GM10847 (cell line): ENCODE results near the gene PITRM1.

Source experiments
- POLR2A ChIP-seq: IDR thresholded peaks from 2 replicates; pipeline ENCODE4 v1.6.1; 2011; ENCODE audit not compliant: insufficient read length; ENCODE audit errors: extremely low read depth

The PITRM1 gene

GRCh38 chr10:3136763-3137611 is 35.6 kb downstream of the PITRM1 start:
- no peak for TF ChIP-seq POLR2A

- no peak for TF ChIP-seq POLR2A
These were observed 36.2 kb downstream of the PITRM1 start for GRCh38 chr10:3136336-3136735.

DNA sequence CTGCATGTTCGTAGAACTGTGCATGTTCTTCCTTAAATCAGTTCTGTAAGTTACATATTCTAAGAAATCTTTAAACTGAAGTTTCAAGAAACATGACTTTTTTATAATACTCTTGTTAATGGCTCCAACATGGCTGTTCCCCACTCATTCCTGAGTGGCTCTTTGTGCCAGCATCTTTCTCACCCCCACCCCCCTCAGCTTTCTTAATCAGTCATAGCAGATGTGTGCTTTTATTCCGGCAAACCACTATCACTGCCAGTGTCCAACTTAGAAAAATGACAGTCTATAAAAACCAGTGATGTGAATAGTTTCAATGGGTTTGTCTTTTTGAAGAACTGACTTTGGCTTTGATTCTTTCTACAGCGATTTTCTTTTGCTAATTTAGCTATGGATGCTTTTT is 37.6 kb downstream of the PITRM1 start:
- TF ChIP-seq POLR2A, result no peak

GRCh38 chr10:3133948-3134347 is 38.6 kb downstream of the PITRM1 start:
- no peak for TF ChIP-seq POLR2A

GRCh38 chr10:3132036-3133025 is 40.3 kb downstream of the PITRM1 start:
- no peak for TF ChIP-seq POLR2A

DNA sequence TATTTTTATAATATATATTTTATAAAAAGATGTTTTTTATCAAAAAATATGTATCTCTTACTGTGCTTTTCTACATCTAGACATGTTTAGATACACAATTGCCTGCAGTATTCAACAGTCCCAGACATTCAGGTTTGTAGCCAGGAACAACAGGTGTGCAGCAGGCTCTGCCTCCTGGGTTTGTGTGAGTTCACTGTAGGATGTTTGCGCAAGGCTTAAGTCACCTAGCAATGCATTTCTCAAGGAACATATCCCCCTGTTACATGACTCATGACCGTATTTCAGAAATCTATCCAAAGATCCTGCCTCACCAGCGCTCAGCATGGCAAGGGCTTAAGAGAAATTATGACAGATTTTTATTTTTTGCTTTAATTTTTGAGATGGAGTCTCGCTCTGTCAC is 41.5 kb downstream of the PITRM1 start:
- no peak for TF ChIP-seq POLR2A

- TF ChIP-seq POLR2A, result no peak
These were observed 42.8 kb downstream of the PITRM1 start for GRCh38 chr10:3129581-3130340.

DNA sequence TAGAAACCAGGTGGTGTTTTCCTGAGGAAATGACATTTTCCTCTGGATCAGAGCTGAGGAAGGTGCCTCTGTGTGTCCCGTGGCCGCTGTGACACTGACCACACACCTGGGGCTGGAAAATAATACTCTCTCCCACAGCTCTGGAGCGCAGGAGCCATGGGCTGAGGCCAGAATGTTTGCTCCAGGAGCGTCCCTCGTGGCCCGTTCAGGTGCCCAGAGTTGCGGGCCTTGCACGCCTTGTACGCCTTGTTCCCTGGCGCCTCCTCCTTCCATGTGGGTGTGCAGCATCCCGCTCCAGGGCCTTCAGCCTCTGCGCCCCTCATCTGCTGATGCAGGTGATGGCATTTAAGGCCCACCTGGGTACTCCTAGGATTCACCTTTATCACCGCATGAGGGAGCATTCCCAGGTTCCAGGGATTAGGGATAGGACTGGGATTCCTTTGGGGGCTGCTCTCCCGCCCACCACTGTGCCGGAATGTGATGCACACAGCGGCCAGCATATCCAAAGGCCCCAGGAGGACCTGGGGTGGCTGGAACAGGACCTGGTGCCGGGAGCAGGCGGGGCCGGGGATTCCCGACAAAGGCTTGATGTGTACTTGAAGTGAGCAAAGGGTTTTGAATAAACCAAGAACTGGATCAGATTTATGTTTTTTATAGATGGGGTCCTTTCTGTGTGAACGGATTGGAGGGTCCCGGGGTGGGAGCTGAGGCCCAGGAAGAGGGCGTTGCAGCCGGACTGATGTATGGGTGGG is 44.0 kb downstream of the PITRM1 start:
- TF ChIP-seq POLR2A, result no peak

- TF ChIP-seq POLR2A, result no peak
These were observed 44.7 kb downstream of the PITRM1 start for GRCh38 chr10:3127921-3128320.

DNA sequence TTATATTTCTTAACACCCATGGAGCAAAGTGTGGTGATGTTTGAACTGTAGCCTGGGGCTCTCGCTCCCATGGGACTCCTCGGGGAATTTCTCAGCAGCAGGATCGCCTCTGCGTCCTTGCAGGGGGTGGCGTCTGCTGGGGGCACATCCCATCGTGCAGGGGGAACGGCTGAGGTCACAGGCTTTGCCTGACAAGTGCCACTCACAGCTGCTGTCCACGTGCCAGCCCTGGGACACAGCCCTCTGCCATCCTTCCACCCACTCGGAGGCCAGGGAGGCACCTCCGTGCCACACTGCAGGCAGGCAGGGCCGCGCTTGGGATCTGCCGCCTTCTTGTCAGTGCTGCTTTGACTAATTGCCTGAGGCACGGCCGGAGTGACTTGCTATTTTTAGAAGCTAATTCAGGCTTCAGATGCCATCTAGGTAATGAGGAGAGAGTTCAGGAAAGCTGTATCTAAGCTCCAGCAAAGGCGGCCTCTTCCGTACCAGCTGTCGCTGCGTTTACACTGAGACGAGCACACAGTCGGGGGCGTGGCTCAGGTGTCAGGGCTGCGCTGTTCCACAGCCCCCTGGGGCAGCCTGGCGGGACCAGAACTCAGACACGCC is 45.7 kb downstream of the PITRM1 start:
- no peak for TF ChIP-seq POLR2A

DNA sequence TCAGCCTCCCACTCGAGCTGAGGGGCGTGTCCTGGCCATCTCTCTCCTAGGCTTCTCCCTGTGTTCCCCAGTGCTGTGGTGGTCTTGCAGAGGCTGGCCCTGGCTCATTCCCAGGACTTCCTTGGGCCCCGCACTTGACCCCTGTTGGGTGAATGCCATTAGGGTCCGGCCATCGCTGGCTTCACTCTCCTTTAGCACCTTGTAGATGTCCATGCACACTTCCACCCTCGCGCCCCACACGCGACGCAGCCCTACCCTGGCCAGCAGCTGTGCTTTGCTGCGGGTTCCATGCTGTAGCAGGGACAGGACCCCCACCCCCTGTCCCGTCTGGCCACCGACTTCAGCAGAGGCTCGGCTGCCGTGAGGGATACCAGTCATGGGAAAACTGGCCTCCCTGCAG is 46.3 kb downstream of the PITRM1 start:
- TF ChIP-seq POLR2A, result no peak

DNA sequence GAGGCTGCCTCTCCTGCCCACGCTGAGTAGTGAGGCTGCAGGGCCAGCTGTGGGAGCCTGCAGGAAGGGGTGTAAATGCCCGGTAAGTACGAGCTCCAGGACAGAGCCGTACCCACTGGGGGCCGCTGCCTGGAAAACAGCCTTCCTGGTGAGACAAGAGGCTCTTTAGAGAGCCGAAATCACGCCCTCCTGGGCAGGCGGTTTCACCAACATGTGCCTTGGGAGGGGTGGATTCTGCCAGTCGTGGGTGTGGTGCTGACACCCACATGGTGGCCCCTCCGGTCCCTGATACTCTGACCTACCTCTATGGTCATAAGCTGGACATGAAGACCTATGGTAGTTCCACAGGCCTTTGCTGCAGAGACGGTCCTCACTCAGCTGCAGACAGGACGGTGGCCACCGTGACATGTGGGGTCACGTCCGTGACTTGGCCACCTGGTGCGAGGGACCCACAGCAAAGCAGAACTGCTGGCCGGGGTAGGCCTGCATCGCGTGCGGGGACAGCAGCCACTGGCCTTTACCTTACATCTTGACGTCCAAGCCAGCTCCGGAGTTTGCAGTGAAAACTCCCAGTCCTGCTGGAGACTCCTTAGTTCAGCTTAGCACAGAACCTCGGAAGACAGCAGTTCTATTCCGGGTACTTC is 46.9 kb downstream of the PITRM1 start:
- TF ChIP-seq POLR2A, result no peak

GRCh38 chr10:3124412-3125175 is 48.0 kb downstream of the PITRM1 start:
- TF ChIP-seq POLR2A, result no peak
